ENCODE measurements around the gene REPIN1.

REPIN1 gene

DNA sequence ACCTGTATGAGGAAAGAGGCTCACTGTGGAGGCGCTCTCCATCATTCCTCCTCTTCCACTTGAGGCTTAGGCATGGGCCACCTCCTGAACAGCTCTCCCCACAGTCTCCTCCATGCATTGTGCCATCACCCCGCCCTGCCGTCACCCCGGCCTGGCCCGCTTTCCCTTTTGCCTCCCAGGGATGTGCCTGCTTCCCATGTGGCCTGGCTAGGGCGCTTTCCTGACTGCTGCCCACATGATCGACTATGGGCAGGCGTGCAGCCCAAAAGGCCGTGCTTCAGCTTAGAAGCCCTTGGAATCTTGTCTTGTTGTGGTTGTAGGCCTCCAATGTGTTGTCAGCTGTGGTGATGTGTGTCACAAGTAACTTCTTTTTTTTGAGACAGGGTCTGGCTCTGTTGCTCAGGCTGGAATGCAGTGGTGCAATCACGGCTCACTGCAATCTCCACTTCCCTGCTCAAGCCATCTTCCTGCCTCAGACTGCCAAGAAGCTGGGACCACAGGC lies 43.5 kb upstream of the REPIN1 start:
- Histone ChIP-seq H3K9me2 (ENCODE audit: low read depth, low read length) (no peaks in the 10 kb centered on the region), H3K36me3 (ENCODE audit: insufficient read depth, low read length) (peaks cover 43% of the 10 kb centered on the region), H3K9me3 (ENCODE audit: low read length) (no peaks in the 10 kb centered on the region), H4K20me1 (ENCODE audit: insufficient read depth, low read length) (no peaks in the 10 kb centered on the region), H3F3A (ENCODE audit: insufficient read depth, low read length) (no peaks in the 10 kb centered on the region), H3K4me2 (ENCODE audit: low read length) (no peak overlapping the region), H2AFZ (ENCODE audit: low read length) (no peak overlapping the region), H3K9ac (ENCODE audit: low read length) (no peak overlapping the region), H3K4me1 (ENCODE audit: insufficient read depth, low read length, severe bottlenecking) (peaks cover 24% of the 10 kb centered on the region), H3K4me3 (ENCODE audit: low read depth, low read length, poor library complexity, severe bottlenecking) (no peak overlapping the region), H3K79me2 (ENCODE audit: insufficient read depth, low read length) (no peaks in the 10 kb centered on the region), H3K27ac (ENCODE audit: low read depth, low read length, poor library complexity, severe bottlenecking) (no peak overlapping the region), H3K27me3 (ENCODE audit: insufficient read depth, low read length) (no peaks in the 10 kb centered on the region)
- TF ChIP-seq EZH2 (IDR thresholded peaks at IDR 0.05; ENCODE audit: borderline replicate concordance, low read length) = no peak
- TF ChIP-seq, protein P1, sequence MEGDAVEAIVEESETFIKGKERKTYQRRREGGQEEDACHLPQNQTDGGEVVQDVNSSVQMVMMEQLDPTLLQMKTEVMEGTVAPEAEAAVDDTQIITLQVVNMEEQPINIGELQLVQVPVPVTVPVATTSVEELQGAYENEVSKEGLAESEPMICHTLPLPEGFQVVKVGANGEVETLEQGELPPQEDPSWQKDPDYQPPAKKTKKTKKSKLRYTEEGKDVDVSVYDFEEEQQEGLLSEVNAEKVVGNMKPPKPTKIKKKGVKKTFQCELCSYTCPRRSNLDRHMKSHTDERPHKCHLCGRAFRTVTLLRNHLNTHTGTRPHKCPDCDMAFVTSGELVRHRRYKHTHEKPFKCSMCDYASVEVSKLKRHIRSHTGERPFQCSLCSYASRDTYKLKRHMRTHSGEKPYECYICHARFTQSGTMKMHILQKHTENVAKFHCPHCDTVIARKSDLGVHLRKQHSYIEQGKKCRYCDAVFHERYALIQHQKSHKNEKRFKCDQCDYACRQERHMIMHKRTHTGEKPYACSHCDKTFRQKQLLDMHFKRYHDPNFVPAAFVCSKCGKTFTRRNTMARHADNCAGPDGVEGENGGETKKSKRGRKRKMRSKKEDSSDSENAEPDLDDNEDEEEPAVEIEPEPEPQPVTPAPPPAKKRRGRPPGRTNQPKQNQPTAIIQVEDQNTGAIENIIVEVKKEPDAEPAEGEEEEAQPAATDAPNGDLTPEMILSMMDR (IDR thresholded peaks at IDR 0.05; ENCODE audit: low read length) = no peak

DNA sequence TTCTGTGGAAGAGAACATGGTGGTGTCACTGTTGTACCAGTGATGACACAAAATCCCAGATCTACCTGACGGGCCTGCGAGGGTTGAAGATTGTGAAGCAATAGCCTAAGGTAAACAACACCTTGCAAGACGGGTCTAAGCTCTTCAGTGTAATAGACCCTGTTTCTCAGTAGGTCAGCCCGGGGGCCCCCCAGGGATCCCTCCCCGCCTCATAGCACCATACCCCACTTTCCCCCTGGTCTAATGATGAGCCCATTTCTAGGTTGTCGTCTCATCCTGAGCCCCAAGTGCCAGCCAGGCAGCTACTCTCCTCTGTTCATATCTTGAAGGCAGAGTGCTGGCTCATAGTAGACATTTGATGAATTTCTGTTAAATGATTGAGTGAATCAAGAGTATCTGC lies 42.7 kb upstream of the REPIN1 start:
- H3K9ac ChIP-seq (ENCODE audit: low read length) = no peak overlapping the region
- TF ChIP-seq EZH2 (IDR thresholded peaks at IDR 0.05; ENCODE audit: borderline replicate concordance, low read length) = no peak
- TF ChIP-seq, protein P1 (IDR thresholded peaks at IDR 0.05; ENCODE audit: low read length) = no peak
- peaks cover 45% of the 10 kb centered on the region for H3K36me3 ChIP-seq (ENCODE audit: insufficient read depth, low read length)
- no peak overlapping the region for H2AFZ ChIP-seq (ENCODE audit: low read length)
- no peaks in the 10 kb centered on the region for H3K9me2 ChIP-seq (ENCODE audit: low read depth, low read length)
- no peak overlapping the region for H3K27ac ChIP-seq (ENCODE audit: low read depth, low read length, poor library complexity, severe bottlenecking)
- H3K4me2 ChIP-seq (ENCODE audit: low read length) = no peak overlapping the region
- no peaks in the 10 kb centered on the region for H3K27me3 ChIP-seq (ENCODE audit: insufficient read depth, low read length)
- no peaks in the 10 kb centered on the region for H4K20me1 ChIP-seq (ENCODE audit: insufficient read depth, low read length)
- H3K79me2 ChIP-seq (ENCODE audit: insufficient read depth, low read length) = no peaks in the 10 kb centered on the region
- H3K4me1 ChIP-seq (ENCODE audit: insufficient read depth, low read length, severe bottlenecking) = peaks cover 24% of the 10 kb centered on the region
- H3K4me3 ChIP-seq (ENCODE audit: low read depth, low read length, poor library complexity, severe bottlenecking) = no peak overlapping the region
- no peaks in the 10 kb centered on the region for H3F3A ChIP-seq (ENCODE audit: insufficient read depth, low read length)
- H3K9me3 ChIP-seq (ENCODE audit: low read length) = no peaks in the 10 kb centered on the region

DNA sequence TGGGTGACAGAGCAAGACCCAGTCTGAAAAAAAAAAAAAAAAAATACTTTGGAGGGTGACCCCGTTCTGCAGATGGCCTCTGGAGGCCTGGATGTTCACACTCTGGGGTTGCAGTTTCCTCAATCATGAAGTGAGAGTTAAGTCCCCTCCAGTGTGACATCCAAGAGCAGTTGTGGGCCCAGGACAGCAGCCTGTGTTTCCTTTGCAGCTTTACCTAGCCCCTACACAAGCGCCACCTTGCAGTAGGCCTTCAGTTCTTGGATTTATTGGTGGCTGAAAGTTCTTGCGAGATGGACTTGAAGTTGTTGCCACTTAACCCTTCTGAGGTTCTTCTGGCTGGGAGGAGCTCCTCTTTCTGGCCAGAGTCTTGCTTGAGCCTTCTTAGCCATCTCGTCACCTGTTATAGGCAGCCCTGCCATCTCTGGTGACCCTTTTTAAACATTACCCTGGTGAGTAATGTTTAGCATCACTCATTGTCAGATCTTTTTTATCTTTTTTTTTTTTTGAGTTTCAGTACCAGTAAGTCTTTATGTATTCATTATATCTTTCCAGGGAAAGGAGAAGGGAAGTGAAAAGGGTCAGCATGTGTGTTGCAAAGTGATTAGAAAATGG lies 41.9 kb upstream of the REPIN1 start:
- H3K36me3 ChIP-seq (ENCODE audit: insufficient read depth, low read length) = peaks cover 45% of the 10 kb centered on the region
- no peak overlapping the region for H3K4me2 ChIP-seq (ENCODE audit: low read length)
- no peak overlapping the region for H3K27ac ChIP-seq (ENCODE audit: low read depth, low read length, poor library complexity, severe bottlenecking)
- TF ChIP-seq, protein P1 (IDR thresholded peaks at IDR 0.05; ENCODE audit: low read length) = no peak
- no peak for TF ChIP-seq EZH2 (IDR thresholded peaks at IDR 0.05; ENCODE audit: borderline replicate concordance, low read length)
- no peaks in the 10 kb centered on the region for H3K79me2 ChIP-seq (ENCODE audit: insufficient read depth, low read length)
- H3K4me3 ChIP-seq (ENCODE audit: low read depth, low read length, poor library complexity, severe bottlenecking) = no peak overlapping the region
- no peaks in the 10 kb centered on the region for H4K20me1 ChIP-seq (ENCODE audit: insufficient read depth, low read length)
- H3F3A ChIP-seq (ENCODE audit: insufficient read depth, low read length) = no peaks in the 10 kb centered on the region
- H3K27me3 ChIP-seq (ENCODE audit: insufficient read depth, low read length) = no peaks in the 10 kb centered on the region
- no peak overlapping the region for H3K9ac ChIP-seq (ENCODE audit: low read length)
- H3K4me1 ChIP-seq (ENCODE audit: insufficient read depth, low read length, severe bottlenecking) = peaks cover 23% of the 10 kb centered on the region
- H2AFZ ChIP-seq (ENCODE audit: low read length) = no peak overlapping the region
- H3K9me3 ChIP-seq (ENCODE audit: low read length) = no peaks in the 10 kb centered on the region
- H3K9me2 ChIP-seq (ENCODE audit: low read depth, low read length) = no peaks in the 10 kb centered on the region
